KG1 (cell line): ENCODE measurements around the gene RAB39B.
"Not testable (repeated sequence)": the region's sequence is repeated elsewhere in the genome, so short reads cannot be mapped to it uniquely, and the experiment has no call there.

ENCODE experiments used
- DNase-seq: peaks from one replicate; lab custom pipeline; 2025; lab: John Stamatoyannopoulos, UW

The RAB39B gene

GRCh38 chrX:155263854-155264628 lies at the start of gene RAB39B:
TSS of gene RAB39B (minus strand) at chrX:155264491. CDS start at chrX:155264288, 203 bp downstream.
- peak; percentile 27 for DNase-seq

GRCh38 chrX:155313766-155314165 lies 49.5 kb upstream of the RAB39B start:
- DNase-seq, result no peak

DNA sequence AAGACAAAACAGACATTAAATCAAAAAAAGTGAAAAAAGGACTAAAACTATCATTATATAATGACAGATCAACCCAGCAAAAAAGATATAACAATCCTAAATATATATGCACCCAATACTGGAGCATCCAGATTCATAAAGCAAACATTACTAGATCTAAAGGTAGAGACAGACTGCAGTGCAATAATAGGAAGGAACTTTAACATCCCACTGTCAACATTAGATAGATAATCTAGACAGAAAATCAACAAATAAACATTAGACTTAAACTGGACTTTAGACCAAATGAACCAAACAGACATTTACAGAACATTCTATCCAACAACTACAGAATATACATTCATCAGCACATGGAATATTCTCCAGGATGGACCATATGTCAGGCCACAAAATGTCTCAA lies 29.5 kb upstream of the RAB39B start:
- no peak for DNase-seq

- DNase-seq, result no peak
Observed at GRCh38 chrX:155279873-155280272, 15.6 kb upstream of the RAB39B start.

- no peak for DNase-seq
Observed at GRCh38 chrX:155270969-155271368, 6.7 kb upstream of the RAB39B start.

DNA sequence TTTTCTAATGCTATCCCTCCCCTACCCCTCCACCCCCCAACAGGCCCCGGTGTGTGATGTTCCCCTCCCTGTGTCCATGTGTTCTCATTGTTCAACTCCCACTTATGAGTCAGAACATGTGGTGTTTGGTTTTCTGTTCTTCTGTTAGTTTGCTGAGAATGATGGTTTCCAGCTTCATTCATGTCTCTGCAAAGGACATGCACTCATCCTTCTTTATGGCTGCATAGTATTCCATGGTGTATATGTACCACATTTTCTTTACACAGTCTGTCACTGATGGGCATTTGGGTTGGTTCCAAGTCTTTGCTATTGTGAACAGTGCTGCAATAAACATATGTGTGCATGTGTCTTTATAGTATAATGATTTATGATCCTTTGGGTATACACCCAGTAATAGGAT lies 3.7 kb upstream of the RAB39B start:
- DNase-seq, result not testable (repeated sequence)

GRCh38 chrX:155266439-155266838 lies 2.1 kb upstream of the RAB39B start:
- no peak for DNase-seq

- DNase-seq, result no peak
Observed at GRCh38 chrX:155262970-155263754, 1.1 kb downstream of the RAB39B start.

GRCh38 chrX:155259752-155260151 lies 4.5 kb downstream of the RAB39B start:
- no peak for DNase-seq

- DNase-seq, result no peak
Observed at GRCh38 chrX:155251391-155251790, 12.9 kb downstream of the RAB39B start.

- DNase-seq, result no peak
Observed at GRCh38 chrX:155247497-155247896, 16.8 kb downstream of the RAB39B start.

DNA sequence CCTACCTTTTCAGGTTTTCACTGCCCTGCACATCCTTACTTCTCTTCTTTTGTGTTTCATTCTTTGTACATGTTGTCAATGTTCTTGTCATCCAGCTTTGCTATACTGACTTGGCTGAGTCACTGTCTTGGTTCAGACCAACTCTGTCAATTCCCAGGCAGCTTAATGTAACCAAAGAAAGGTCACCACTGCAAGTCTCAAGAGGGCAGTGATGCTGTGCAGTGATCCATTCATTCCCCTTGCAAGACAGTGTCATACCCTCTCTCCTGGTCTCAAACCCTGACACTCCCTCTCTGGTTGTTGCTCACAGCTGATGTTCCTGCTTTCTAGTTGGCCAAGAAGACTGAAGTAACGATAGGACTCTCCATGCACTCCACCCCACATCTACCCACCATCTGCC lies 17.5 kb downstream of the RAB39B start:
- no peak for DNase-seq

GRCh38 chrX:155242300-155242699 lies 22.0 kb downstream of the RAB39B start:
- no peak for DNase-seq

DNA sequence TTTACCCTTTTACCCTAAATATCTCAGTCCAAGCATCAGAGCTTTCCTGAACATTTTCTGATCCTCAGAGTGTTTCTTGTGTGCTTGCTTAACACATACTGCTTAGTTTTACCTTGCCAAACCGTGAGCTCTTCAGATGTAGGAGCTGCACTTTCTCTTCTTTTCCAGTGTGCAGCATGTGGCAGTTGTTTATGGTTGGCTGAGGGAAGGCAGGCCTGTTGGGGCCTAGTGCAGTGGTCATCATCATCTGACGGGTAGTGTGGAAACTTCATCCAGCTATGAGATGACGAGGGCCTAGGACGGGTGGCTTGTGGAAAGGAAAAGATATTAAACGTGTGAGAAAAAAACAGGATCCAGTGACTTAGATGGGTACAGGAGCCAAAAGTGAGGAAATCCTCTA lies 26.6 kb downstream of the RAB39B start:
- no peak for DNase-seq

- no peak for DNase-seq
Observed at GRCh38 chrX:155235891-155236290, 28.4 kb downstream of the RAB39B start.

DNA sequence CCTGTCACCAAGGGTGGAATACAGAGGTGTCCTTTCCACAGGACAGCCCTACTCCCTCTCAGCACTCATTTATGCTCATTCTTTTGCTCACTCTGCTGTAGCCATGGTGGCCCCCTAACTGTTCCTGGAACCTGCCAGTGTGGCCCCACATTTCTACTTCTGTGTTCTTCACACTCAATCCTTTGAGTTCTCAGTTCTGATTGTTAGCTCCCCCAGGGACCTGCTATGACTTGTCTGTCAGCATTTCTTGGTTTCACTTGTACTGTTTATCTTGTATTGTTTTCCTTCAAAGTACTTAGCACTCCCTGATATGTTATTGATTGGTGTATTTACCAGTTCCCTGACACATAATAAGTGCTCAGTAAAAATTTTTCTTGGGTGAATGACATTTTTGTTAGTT lies 33.1 kb downstream of the RAB39B start:
- no peak for DNase-seq

DNA sequence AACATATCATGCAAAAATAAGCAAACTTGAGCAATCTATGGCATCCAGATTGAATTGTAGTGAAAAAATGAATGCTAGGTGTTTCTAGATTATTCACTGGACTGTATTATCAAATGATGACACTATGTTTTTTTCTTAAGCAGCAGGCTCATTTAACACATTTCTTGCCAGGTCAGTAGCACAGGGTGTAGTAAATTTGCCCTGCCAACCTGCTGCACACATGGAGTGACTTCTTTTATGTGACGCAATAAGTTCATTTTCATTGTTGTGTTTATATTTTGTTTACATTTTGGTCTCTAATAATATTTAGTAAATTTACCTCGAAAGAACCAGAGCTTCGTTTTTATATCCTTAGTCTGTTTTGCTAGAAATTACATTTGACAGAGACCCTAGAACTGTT lies 38.5 kb downstream of the RAB39B start:
- DNase-seq, result no peak

GRCh38 chrX:155223746-155224145 lies 40.5 kb downstream of the RAB39B start:
- DNase-seq, result not testable (repeated sequence)

GRCh38 chrX:155221351-155221750 lies 42.9 kb downstream of the RAB39B start:
- no peak for DNase-seq

GRCh38 chrX:155218777-155219176 lies 45.5 kb downstream of the RAB39B start:
- DNase-seq, result no peak

- DNase-seq, result no peak
Observed at GRCh38 chrX:155216940-155217440, 47.3 kb downstream of the RAB39B start.

GRCh38 chrX:155216179-155216939 lies 47.9 kb downstream of the RAB39B start, which contains the start of gene VBP1:
TSS of gene VBP1 (plus strand) at chrX:155216460. CDS start at chrX:155216483, 23 bp downstream.
- peak; percentile 30 for DNase-seq
